ENCODE results near the gene FAM83F. TPM values are rescaled to one million over a fixed set of nuclear protein-coding genes. Genes with fewer than 3 reads are reported as not detected.

Gene FAM83F
- total RNA-seq, 1 donor from 2014 or later: 1.1 TPM

- DNase-seq: no peak
- Mint-ChIP-seq H3K4me1 (ENCODE audit: low read depth, unreplicated experiment) (no peaks in the 10 kb centered on the region), H3K9me3 (ENCODE audit: unreplicated experiment) (peaks cover 1% of the 10 kb centered on the region), H3K27me3 (ENCODE audit: unreplicated experiment) (no peaks in the 10 kb centered on the region), H3K36me3 (ENCODE audit: unreplicated experiment) (no peaks in the 10 kb centered on the region), H3K4me3 (ENCODE audit: unreplicated experiment) (no peak overlapping the region), H3K27ac (ENCODE audit: unreplicated experiment) (no peak overlapping the region)
- TF ChIP-seq, protein P1, sequence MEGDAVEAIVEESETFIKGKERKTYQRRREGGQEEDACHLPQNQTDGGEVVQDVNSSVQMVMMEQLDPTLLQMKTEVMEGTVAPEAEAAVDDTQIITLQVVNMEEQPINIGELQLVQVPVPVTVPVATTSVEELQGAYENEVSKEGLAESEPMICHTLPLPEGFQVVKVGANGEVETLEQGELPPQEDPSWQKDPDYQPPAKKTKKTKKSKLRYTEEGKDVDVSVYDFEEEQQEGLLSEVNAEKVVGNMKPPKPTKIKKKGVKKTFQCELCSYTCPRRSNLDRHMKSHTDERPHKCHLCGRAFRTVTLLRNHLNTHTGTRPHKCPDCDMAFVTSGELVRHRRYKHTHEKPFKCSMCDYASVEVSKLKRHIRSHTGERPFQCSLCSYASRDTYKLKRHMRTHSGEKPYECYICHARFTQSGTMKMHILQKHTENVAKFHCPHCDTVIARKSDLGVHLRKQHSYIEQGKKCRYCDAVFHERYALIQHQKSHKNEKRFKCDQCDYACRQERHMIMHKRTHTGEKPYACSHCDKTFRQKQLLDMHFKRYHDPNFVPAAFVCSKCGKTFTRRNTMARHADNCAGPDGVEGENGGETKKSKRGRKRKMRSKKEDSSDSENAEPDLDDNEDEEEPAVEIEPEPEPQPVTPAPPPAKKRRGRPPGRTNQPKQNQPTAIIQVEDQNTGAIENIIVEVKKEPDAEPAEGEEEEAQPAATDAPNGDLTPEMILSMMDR (IDR thresholded peaks at IDR 0.05; ENCODE audit: partially characterized antibody, unreplicated experiment): no peak
Measured at GRCh38 chr22:40076702-40077645, 82.2 kb downstream of the FAM83F start.

GRCh38 chr22:40077646-40078016, 82.9 kb downstream of the FAM83F start:
- no peak for DNase-seq
- Mint-ChIP-seq H3K27me3 (ENCODE audit: unreplicated experiment) (no peaks in the 10 kb centered on the region), H3K36me3 (ENCODE audit: unreplicated experiment) (no peaks in the 10 kb centered on the region), H3K27ac (ENCODE audit: unreplicated experiment) (no peak overlapping the region), H3K4me3 (ENCODE audit: unreplicated experiment) (no peak overlapping the region), H3K9me3 (ENCODE audit: unreplicated experiment) (peaks cover 1% of the 10 kb centered on the region), H3K4me1 (ENCODE audit: low read depth, unreplicated experiment) (no peaks in the 10 kb centered on the region)
- TF ChIP-seq, protein P1 (IDR thresholded peaks at IDR 0.05; ENCODE audit: partially characterized antibody, unreplicated experiment): no peak

DNA sequence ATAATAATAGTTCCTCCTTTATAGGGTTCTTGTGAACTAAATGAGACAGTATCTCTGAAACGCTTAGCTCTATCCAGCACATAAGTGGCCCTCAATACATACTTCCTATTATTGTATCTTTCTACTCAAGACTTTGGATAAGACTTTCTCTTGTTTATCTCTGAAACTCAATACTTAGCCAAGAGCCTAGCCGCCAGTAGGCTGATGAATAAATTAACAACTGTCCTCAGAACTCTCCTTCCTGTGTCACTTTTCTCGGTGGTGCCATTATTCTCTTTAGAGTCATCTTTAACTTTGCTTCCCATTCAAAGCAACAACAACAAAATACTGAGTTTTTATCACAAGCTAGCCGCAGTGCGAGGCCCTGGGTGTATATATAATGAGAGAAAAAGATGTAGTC, 86.9 kb downstream of the FAM83F start:
- Mint-ChIP-seq H3K4me1 (ENCODE audit: low read depth, unreplicated experiment) (no peaks in the 10 kb centered on the region), H3K9me3 (ENCODE audit: unreplicated experiment) (no peaks in the 10 kb centered on the region), H3K27me3 (ENCODE audit: unreplicated experiment) (no peaks in the 10 kb centered on the region), H3K4me3 (ENCODE audit: unreplicated experiment) (no peak overlapping the region), H3K27ac (ENCODE audit: unreplicated experiment) (no peak overlapping the region), H3K36me3 (ENCODE audit: unreplicated experiment) (no peaks in the 10 kb centered on the region)
- TF ChIP-seq, protein P1 (IDR thresholded peaks at IDR 0.05; ENCODE audit: partially characterized antibody, unreplicated experiment): no peak
- DNase-seq: no peak

DNA sequence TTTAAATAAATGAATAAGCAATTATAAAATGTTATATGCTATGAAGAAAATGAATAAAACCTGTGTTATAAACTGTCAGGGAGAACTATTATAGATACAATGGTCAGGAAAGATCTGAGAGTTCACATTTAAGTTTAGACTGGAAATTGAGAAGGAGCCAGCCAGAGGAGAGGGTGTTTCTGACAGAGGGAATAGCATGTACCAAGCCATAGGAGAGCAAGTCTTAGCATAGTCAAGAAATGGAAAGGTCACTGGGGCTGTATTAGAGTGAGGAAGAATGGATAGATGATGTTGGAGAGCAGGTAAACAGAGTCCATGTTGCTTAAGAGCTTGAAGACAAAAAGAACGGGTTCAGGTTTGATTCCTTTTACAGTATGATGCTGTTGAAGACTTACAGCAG, 87.4 kb downstream of the FAM83F start:
- Mint-ChIP-seq H3K27me3 (ENCODE audit: unreplicated experiment) (no peaks in the 10 kb centered on the region), H3K4me1 (ENCODE audit: low read depth, unreplicated experiment) (no peaks in the 10 kb centered on the region), H3K36me3 (ENCODE audit: unreplicated experiment) (no peaks in the 10 kb centered on the region), H3K9me3 (ENCODE audit: unreplicated experiment) (no peaks in the 10 kb centered on the region), H3K27ac (ENCODE audit: unreplicated experiment) (no peak overlapping the region), H3K4me3 (ENCODE audit: unreplicated experiment) (no peak overlapping the region)
- DNase-seq: no peak
- TF ChIP-seq, protein P1 (IDR thresholded peaks at IDR 0.05; ENCODE audit: partially characterized antibody, unreplicated experiment): no peak

DNA sequence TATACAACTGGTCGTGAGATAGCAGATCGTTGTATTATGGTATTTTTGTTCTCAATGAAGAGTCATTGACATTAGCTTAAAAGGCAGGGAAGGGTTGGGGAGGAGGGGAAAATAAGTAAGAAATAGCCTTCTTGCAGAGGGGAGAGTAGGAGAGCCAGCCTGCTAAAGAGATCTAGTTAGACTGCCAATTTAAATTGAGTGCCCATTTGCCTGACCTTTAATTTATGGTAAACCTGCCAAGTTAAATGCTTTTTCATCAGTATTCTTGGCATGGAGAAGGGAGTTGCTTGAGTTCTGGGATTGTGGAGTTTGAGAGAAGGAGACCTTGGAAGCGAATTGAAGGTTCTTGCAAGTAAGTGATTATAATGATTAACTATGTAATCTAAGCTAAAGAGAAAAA, 89.0 kb downstream of the FAM83F start:
- H3K4me1 Mint-ChIP-seq (ENCODE audit: low read depth, unreplicated experiment): no peaks in the 10 kb centered on the region

More for the DNA sequence above, 89.0 kb downstream of the FAM83F start:
- TF ChIP-seq, protein P1 (IDR thresholded peaks at IDR 0.05; ENCODE audit: partially characterized antibody, unreplicated experiment): no peak
- Mint-ChIP-seq H3K9me3 (ENCODE audit: unreplicated experiment) (no peaks in the 10 kb centered on the region), H3K36me3 (ENCODE audit: unreplicated experiment) (no peaks in the 10 kb centered on the region), H3K4me3 (ENCODE audit: unreplicated experiment) (no peak overlapping the region), H3K27me3 (ENCODE audit: unreplicated experiment) (no peaks in the 10 kb centered on the region), H3K27ac (ENCODE audit: unreplicated experiment) (no peak overlapping the region)
- DNase-seq: no peak
